NB4 (cell line): ENCODE results near the gene DPF3.

Experiments
- DNase-seq: peaks from one replicate; pipeline ENCODE4 v3.0.0; 2010; ENCODE audit warnings: low read depth
- H3K4me3 ChIP-seq: one replicate; pipeline ENCODE4 v1.5.1; 2011; ENCODE audit warnings: mild to moderate bottlenecking, low read depth, low read length, moderate library complexity
- MYC ChIP-seq: IDR thresholded peaks from 2 replicates; pipeline ENCODE4 v1.6.1; 2011; ENCODE audit warnings: low read depth, low read length
- POLR2A ChIP-seq: IDR thresholded peaks from 2 replicates; pipeline ENCODE4 v1.6.1; 2011; ENCODE audit warnings: mild to moderate bottlenecking; ENCODE audit not compliant: insufficient read length; ENCODE audit errors: extremely low read depth
- TF ChIP-seq, protein P1 (sequence below): IDR thresholded peaks from 2 replicates; pipeline ENCODE4 v1.6.1; 2011; ENCODE audit warnings: low read depth, low read length
- TF ChIP-seq, protein P2 (sequence below): IDR thresholded peaks from one replicate; pipeline ENCODE4 v1.5.1; 2012; ENCODE audit warnings: low read depth, low read length

The DPF3 gene

DNA sequence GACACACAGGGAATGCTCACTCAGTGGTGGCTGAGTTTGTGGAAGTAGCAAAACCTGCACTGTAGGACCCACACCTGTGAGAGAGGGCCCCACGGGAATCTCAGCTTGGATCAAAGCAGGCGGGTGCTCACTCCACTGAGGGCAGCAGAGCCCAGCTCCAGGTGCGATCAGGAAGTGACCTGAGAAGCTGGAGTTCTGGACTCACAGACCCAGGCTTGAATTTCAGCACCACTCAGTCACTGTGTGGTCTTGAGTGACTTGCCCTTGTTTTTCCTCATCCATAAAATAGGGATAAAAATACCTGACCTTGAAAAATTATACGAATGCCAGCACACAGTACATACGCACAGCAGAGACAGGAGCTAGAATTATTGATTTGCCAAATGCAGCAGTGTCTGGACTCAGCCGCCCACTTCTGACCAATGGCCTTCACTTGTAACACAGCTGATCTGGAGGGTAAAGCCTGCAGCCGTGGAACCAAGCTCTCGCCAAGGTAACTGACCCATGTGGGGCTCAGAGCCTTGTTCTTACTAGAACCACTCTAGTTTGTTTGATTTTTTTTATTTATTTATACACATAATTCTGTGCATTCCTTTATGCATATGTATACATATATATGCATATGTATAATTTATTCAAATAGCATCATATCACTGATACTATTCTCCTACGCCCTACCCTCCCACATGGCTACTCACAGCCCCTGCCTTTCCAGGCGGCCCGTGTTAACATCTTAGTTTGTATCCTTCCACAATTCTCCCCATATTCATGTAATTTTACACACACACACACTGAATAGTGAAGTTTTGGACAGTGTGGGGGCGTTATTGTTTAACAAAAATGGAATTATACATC, 53.9 kb downstream of the DPF3 start:
- TF ChIP-seq, protein P1, sequence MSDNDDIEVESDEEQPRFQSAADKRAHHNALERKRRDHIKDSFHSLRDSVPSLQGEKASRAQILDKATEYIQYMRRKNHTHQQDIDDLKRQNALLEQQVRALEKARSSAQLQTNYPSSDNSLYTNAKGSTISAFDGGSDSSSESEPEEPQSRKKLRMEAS, result no peak
- TF ChIP-seq MYC (no peak), POLR2A (no peak)
- TF ChIP-seq, protein P2, sequence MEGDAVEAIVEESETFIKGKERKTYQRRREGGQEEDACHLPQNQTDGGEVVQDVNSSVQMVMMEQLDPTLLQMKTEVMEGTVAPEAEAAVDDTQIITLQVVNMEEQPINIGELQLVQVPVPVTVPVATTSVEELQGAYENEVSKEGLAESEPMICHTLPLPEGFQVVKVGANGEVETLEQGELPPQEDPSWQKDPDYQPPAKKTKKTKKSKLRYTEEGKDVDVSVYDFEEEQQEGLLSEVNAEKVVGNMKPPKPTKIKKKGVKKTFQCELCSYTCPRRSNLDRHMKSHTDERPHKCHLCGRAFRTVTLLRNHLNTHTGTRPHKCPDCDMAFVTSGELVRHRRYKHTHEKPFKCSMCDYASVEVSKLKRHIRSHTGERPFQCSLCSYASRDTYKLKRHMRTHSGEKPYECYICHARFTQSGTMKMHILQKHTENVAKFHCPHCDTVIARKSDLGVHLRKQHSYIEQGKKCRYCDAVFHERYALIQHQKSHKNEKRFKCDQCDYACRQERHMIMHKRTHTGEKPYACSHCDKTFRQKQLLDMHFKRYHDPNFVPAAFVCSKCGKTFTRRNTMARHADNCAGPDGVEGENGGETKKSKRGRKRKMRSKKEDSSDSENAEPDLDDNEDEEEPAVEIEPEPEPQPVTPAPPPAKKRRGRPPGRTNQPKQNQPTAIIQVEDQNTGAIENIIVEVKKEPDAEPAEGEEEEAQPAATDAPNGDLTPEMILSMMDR, result no peak

DNA sequence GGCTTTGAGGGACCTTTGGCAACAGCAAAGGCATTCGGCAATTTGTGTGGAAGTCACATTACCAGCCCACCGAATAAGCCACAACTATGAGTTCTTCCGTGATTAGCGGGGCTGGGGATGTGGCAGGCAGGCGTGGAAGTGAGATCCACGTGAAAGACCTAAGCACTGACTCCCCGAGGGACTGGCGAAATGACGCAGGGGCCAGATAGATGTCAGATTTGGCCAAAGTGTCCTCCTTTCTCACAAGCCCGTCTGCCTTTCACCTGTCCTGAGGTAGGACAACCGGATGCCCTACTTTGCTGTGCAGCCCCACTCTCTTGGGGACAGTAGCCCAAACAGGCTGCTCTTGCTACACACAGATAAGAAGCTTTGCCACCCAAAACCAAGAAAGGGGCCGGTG, 54.5 kb downstream of the DPF3 start:
- no peak for DNase-seq
- no peak for TF ChIP-seq POLR2A
- H3K4me3 ChIP-seq, result no peak overlapping the region

More for the DNA sequence above, 53.9 kb downstream of the DPF3 start:
- DNase-seq, result no peak
- no peak overlapping the region for H3K4me3 ChIP-seq

DNA sequence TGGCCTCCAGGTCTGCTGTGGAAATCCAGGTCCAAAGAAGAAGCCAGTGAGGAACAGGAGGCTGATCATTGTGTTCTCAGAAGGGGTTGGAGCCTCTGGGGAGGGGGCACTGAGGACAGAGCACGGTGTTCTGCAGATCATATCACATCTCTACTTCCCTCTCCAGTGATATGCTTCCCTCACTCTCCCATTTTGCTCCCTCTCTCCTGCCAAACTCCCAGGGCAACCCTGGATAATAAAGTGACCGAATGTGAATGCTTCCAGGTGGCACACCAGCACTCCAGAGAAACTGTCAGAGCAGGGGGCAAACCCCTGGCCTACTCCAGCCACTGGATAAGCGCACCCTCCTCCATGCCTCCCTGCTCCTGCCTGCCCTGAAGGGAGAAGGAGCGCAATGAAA, 57.8 kb downstream of the DPF3 start:
- TF ChIP-seq POLR2A (no peak), MYC (no peak)
- TF ChIP-seq, protein P1, result no peak
- TF ChIP-seq, protein P2, result no peak
- H3K4me3 ChIP-seq, result no peak overlapping the region
- no peak for DNase-seq

DNA sequence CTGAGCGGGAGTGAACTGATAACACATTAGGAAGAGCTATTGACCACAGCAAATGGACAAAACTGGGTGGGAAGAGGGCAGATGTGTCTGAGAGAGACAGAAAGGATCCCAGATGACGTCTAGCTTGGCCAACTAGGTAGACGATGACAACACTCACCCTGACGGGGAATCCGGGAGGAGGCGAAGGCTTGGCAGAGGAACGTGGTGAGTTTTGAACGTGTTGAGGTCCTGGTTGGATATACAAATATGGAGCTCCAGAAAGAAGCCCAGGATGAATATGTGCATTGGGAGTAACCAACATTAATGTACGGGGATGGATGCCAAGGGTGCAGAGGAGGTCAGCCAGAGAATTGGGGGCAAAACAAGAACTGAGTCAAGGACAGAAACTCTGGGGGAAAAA, 60.7 kb downstream of the DPF3 start:
- H3K4me3 ChIP-seq, result no peak overlapping the region
- no peak for DNase-seq
- TF ChIP-seq MYC, result no peak
- TF ChIP-seq, protein P1, result no peak
- TF ChIP-seq POLR2A, result no peak
- TF ChIP-seq, protein P2, result no peak

DNA sequence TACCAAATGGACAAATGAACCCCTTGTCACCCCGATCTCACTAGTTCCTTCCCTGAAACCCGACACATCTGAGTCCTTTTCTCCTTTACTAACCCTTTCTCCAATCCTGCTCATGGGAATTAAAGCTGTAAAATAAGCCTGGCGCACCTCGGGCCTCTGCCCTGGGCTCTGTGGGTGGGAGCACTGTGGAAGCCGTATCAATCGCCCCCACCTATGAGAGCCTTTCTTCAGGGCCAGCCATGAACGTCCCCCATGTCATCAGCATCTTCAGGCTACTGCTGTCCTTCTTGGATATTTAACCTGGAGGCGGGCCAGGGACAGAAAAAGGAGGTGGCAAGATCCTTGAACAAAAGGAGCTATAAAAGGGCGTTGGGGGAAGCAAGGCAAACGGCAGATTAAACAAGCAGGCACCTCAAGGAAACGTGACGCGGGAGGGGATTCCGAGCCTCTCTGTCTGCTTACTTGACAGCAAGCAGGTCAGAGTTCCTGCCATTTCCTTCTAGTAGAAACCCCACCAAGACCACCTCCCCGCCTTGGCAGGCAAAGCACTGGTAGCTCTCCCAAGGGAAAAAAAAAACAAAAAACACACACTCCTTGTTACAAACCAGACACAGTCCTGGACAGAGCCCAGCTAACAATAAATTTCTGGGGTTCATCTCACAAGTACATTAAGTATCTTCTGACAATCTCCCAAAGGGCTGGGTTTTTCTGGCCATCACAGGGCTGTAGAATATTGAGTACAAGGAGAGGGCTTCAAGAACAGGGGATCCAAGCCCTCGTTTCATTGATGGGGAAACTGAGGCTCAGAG, 62.9 kb downstream of the DPF3 start:
- H3K4me3 ChIP-seq, result no peak overlapping the region
- DNase-seq, result no peak
- TF ChIP-seq, protein P1, result no peak
- TF ChIP-seq, protein P2, result no peak

DNA sequence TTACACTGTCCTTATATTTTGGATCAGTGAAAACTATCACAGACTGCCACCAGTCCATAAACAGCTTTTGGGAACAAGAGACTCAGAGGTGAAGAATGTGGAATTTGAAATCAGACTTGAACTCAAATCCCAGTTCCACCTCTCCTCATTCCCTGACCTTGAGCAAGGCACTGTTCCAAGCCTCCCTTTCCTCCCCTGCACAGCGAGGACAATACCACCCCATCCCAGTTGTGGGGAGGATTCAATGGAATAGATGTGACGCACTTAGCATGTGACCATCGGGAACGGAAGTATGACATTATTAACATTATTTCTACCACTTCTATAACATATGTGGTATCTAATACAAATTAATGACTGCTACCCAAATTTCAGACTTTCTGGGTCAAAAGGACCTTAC, 63.5 kb downstream of the DPF3 start:
- no peak for DNase-seq
- H3K4me3 ChIP-seq, result no peak overlapping the region
- TF ChIP-seq, protein P2, result no peak
- TF ChIP-seq, protein P1, result no peak
- TF ChIP-seq POLR2A (no peak), MYC (no peak)
